Stimulated activated CD8-positive, alpha-beta memory T cell treated with anti-CD3 and anti-CD28 coated beads, Interleukin-4, amount 100 ng/mL, for 1 hour (primary cell): ENCODE data around the gene VASN.

ENCODE experiments used
- DNase-seq, 2 donors: peaks; one replicate each; pipeline ENCODE4 v3.0.0-alpha.2; 2020; ENCODE audit warnings: low read depth in 2 of 2, low spot score in 1 of 2

Gene VASN

DNA sequence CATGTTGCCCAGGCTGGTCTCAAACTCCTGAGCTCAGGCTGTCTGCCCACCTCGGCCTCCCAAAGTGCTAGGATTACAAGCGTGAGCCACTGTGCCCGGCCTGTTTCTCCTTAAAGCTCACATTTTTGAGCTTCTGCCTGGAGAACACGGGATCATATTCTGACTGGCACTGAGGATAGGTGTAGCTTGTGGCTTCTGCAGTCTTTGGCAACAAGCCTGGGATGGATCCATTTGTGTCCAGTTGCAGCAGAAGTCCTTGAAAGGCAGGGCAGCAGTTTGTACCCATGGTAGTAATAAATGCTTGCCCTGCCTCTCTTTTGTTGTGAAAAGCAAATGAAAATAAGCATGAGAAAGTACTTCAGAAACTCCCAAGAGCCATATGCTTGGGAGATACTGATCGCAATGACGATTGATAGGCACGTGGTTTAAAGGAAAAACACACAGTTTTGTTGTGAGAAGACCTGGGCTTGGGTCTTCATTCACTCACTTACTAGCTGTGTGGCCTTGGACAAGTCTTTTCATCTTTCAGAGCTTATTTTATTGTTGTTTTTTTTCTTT, 47.8 kb downstream of the VASN start:
- DNase-seq: no peak

DNA sequence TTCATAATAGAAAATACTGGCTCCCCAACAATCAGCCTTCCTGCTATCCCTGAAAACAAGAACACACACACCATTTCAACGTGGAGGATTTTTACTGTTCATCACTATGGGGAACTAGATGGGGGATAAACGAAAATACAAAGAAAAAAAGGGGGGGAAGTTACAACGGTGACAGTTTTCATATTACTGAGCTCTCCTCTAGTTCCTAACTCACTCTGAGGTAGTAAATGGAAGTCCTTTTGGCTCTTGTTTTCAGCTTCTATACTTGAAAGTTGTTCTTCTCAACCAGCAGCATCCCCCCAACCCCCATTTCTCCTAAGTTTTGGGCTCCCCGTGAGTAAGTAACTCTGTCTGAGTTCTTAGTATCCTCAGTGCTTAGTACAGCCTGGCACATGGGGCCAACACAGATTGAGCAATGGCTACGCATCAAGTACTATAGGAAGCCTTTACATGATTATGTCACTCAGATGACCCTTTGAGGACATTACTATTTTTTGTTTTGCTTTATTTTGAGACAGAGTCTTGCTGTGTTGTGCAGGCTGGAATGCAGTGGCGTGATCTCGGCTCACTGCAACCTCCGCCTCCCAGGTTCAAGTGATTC, 49.0 kb downstream of the VASN start:
- no peak for DNase-seq

DNA sequence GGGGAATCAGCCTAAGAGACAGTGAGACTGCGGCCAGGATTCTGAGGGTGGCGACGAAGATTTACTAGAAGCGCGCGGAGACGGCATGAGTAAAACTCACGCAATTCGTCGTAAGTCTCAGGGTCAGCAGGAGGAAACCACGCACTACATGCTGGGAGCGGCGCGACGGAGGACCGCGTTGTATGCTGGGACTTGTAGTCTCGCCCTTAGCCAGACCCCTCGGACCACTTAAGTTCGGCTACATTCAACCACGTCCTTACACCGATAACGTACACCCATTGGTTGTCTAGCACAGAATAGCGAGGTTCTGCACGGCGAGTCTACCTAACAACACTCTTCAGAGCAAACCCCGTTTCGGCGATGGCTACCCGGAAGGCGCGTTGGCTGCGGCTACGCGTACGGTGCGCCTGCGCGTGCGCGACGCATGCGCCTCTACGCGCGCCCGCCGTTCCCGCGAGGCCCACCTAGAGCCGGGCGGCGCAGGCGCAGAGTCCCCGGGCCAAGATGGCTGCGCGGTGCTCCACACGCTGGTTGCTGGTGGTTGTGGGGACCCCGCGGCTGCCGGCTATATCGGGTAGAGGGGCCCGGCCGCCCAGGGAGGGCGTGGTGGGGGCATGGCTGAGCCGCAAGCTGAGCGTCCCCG, 53.9 kb downstream of the VASN start, which contains the start of gene DNAJA3:
Gene DNAJA3 (plus strand): TSS at position 491 of the 643 bp plus-strand sequence. CDS start 14 bp downstream, at position 505.
- peak; percentile 74 to 89 for DNase-seq

DNA sequence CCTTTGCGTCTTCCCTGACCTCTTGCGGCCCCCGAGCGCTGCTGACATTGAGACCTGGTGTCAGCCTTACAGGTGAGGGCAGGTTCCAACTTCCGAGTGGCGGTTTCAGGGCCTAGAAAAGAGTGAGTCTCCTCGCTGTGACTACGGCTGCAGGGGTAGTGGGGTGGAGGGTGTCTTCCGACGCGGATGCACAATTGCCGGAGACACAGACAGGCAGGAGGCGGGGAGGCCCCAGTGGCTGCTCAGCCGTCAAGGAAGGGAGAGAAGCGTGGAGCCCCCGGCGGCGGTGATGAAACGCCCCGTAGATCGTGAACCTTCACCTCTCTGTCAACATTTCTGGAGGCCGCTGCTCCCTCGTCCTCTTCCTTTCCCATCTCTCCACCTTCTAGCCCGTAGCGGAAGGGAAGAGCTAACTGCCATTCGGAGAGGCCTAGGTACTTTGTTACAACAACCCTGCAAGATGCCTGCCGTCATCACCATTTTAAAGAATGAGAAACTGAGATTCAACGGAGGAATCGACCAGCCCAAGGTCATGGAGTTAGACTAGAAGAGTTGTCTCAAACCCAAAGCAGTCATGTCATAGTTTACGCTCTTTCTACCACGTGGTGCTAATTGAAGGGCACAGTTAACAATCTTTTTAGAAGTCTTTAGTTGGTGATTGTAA, 54.5 kb downstream of the VASN start:
- no peak for DNase-seq

DNA sequence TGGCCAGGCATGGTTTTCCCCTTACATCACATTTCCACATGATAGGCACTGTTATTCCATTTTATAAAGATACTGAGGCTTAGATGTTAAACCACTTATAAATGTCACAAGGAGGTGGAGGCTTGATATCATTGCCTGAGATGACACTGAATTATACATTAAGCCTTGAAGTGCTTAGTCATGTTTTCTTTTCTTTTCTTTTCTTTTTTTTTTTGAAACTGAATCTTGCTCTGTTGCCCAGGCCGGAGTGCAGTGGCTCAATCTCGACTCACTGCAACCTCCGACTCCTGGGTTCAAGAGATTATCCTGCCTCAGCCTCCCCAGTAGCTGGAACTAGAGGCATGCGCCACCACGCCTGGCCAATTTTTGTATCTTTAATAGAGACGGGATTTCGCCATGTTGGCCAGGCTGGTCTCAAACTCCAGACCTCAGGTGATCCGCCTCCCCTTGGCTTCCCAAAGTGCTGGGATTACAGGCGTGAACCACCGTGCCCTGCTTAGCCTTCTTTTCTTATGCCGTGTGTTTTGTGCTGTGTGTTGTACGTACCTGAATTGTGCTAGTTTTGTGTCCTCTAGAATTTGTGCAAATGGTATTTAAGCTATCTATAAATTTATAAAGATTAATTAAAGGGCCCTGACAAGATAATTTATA, 55.2 kb downstream of the VASN start:
- no peak for DNase-seq

DNA sequence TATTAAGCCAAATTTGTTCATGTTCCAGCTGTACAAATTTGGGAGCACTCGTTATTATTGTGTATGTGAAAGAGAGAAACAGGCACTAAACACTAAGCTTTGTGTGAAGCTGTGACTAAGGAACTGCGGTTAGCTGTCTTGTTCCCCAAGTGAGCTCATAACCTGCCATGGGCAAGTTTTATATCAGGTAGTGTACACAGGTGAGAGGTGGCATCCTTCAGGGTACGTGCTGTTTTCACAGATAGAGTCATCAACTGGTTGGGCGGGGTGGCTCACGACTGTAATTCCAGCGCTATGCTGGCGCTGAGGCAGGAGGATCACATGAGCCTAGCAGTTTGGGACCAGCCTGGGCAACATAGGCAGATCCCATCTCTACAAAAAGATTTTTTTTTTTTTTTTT, 56.9 kb downstream of the VASN start:
- no peak for DNase-seq

DNA sequence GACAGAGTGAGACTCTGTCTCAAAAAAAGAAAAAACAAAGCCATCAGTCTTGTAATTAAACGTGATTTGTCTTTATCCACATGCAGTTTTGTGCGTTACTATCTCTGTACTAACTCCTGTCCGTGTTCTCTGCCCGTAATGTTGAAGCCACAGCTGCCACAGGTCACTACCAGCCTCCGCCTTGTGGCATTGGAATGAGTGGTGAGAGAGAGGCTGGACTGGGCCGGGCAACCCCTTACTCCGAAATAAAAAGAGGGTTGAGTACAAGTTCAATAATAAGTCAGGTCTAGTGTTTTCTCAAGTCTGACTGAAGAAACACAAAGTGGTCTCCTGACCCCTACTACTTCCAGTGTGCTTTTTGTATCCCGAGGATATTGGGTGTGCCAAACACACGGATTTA, 59.4 kb downstream of the VASN start:
- DNase-seq: no peak
